ENCODE data around the gene TSPAN3.

DNA sequence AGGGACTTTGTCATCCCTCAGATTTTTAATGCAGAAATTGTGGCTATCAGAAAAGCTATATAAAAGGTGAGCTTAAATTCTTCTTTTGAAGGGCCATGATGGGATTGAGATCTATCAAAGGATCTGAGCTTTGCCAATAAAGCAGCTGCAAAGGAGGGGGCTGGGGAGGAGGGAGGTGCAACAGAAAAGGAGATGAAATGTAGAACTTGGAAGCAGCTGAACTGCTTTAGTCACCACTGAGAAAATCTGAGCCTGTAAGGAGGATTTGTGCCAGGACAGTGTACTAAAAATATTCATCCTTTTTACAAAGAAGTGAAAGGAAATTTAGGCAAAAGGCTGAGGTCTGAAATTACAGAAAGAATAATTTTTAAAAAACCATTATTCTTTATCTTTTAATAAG lies 10.4 kb downstream of the TSPAN3 start:
- TF ChIP-seq POLR2A (IDR thresholded peaks at IDR 0.05) = no peak
- no peak for TF ChIP-seq CTCF (IDR thresholded peaks at IDR 0.05)
- TF ChIP-seq POLR2AphosphoS5 (IDR thresholded peaks at IDR 0.05; ENCODE audit: insufficient read depth in 1 of 2, low read depth in 1 of 2) = no peak

All from vagina (tissue), 2 donors.